ENCODE results near the gene IL20RA. TPM values are rescaled to one million over a fixed set of nuclear protein-coding genes. Genes with fewer than 3 reads are reported as not detected.
"Not testable (repeated sequence)": the region's sequence is repeated elsewhere in the genome, so short reads cannot be mapped to it uniquely, and the experiment has no call there.

The IL20RA gene
- not detected for polyA plus RNA-seq

DNA sequence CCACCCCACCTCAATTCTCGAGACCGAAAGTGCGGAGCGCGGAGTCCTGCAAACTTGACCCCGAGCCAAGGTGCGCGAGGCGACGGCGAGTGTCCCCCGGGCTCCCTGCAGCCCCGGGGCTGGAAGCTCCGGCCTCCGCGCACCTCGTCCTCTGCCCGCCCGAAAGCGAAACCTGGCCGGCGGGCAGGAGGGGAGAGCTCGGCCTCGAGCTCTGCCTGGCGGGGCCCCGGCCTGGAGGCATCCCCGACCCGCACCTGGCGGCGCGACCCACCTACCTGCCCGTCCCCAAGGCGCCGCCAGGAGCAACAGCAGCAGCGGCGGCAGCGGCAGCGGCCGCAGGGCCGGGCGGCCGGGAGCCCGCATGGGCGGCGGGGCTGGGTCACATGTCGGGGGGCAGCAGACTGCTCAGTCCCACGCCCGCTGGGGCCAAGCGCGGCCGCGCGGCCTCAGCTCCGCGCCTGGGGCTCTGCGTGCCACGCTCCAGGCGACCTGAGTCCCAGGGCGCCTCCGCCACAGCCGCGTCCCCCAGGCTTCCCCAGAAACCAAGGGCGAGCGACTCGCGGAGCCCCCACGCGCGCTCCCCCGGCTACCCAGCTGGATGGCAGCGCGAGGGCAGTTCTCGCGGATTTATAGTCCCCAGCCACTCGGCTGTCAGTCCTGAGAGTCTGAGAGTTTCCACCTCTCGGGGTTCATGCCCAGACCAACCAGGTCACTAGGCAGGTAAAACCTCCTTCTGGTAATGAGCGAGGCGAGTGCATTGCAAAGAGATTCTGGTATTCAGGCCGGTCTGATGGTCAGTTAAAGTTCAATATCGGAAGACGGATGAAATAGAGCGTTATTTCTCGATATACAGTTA is at the start of gene IL20RA:
Gene IL20RA, minus strand, starts transcription at position 600 of the 856 bp plus-strand sequence. Its CDS starts 237 bp downstream, at position 363.
- Mint-ChIP-seq H3K9me3 (peaks cover 0 to 3% (median 0%) of the 10 kb centered on the region in 6 donors), H3K27me3 (ENCODE audit: low read depth in 3 of 3) (peaks cover 40 to 60% (median 46%) of the 10 kb centered on the region in 3 donors), H3K27ac (no peak within 1 kb of the TSS), H3K36me3 (no peaks in the 10 kb centered on the region), H3K4me1 (peaks cover 6 to 12% of the 10 kb centered on the region in 2 donors), H3K4me3 (peak within 1 kb of the TSS; percentile 75 to 91 (median 79))
- DNase-seq: peak; percentile 24 to 32 (median 24)

DNA sequence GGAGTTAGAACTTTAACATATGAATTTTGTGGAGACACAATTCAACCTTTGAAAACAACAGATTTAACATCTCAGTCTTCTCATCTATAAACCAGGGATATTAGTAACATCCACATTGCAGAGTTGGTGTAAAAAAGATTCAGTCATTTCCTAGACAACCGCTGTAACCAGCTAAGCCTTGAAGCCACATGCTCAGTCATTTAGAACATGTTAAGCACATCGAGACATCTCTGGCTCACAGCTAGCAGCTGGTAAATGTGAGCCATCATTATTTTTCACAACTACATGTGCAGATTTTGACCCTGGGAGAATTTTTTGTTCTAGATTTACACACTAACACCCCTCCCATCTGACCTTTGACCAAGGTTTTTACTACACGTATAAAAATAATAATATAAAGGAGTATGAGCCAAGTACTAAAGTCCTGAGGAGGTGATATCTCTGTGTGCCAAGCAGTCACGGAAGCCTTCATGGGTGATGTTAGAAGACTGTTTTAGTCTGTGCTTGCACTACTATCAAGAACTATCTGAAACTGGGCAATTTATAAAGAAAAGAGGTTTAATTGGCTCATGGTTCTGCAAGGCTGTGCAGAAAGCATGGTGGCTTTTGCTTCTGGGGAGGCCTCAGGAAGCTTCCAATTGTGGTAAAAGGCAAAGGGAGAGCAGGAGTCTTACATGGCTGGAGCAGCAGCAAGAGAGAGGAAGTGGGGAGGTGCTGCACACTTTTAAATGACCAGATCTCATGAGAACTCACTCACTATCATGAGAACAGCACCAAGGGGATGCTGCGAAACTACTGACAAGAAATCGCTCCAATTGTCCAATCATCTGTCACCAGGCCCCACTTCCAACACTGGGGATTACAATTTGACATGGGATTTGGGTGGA is 48.7 kb upstream of the IL20RA start:
- Mint-ChIP-seq H3K27me3 (ENCODE audit: low read depth in 3 of 3) (no peaks in the 10 kb centered on the region), H3K36me3 (no peaks in the 10 kb centered on the region), H3K4me1 (peaks cover 25 to 29% of the 10 kb centered on the region in 2 donors), H3K27ac (no peak overlapping the region), H3K4me3 (no peak overlapping the region), H3K9me3 (no peaks in the 10 kb centered on the region)
- DNase-seq: no peak

- H3K27me3 Mint-ChIP-seq (ENCODE audit: low read depth in 3 of 3): no peaks in the 10 kb centered on the region
- no peaks in the 10 kb centered on the region for H3K36me3 Mint-ChIP-seq
- no peak for DNase-seq
- no peaks in the 10 kb centered on the region for H3K9me3 Mint-ChIP-seq
- H3K4me3 Mint-ChIP-seq: no peak overlapping the region
- peaks cover 25 to 29% of the 10 kb centered on the region in 2 donors for H3K4me1 Mint-ChIP-seq
- peak overlapping the region in 1 of 6 donors; percentile 18 for H3K27ac Mint-ChIP-seq
Measured at GRCh38 chr6:137092018-137092417, 47.3 kb upstream of the IL20RA start.

DNA sequence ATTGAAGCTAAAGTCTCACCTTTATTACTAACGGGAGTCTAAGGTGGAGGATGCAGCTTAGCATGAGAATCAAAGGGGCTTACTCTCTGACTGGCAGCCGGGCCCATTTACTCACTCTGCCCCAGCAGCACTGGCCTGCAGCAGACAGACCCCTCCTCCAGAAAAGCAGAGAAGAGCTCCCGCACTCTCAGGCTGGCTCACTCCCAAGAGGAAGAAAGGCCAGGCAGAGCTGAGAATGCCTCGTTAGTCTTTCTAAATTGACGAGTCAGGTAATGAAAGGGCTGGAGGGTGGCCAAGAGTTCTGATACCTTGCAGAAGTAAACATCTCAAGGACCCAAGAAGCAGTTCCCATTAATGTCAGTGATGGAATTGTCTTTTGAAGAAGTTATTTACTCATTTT is 44.5 kb upstream of the IL20RA start:
- no peak for DNase-seq
- Mint-ChIP-seq H3K27ac (no peak overlapping the region), H3K27me3 (ENCODE audit: low read depth in 3 of 3) (no peaks in the 10 kb centered on the region), H3K4me3 (no peak overlapping the region), H3K36me3 (no peaks in the 10 kb centered on the region), H3K4me1 (peaks cover 2 to 7% of the 10 kb centered on the region in 2 donors), H3K9me3 (no peaks in the 10 kb centered on the region)

- no peak overlapping the region for H3K27ac Mint-ChIP-seq
- H3K4me3 Mint-ChIP-seq: no peak overlapping the region
- no peaks in the 10 kb centered on the region for H3K4me1 Mint-ChIP-seq
- no peaks in the 10 kb centered on the region for H3K27me3 Mint-ChIP-seq (ENCODE audit: low read depth in 3 of 3)
- no peak for DNase-seq
- no peaks in the 10 kb centered on the region for H3K36me3 Mint-ChIP-seq
- no peaks in the 10 kb centered on the region for H3K9me3 Mint-ChIP-seq
Measured at GRCh38 chr6:137087902-137088301, 43.1 kb upstream of the IL20RA start.

DNA sequence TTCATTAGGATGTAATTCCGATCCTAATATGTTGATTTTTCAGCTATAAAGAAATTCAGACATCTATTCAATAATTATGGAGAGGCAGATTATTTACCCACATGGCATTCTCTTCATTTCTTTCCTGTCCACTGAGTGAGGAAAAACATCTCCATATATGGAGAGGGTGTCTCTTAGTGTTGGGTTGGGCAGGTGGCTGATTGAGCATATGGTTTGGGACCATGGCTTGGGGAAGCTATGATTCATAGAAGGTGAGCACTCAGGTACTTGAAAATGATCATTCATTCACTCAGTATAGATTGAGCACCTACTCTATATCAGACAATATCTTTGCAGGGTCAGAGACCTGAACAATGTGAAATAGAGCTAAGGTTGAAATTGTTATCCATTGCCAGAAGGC is 41.3 kb upstream of the IL20RA start:
- DNase-seq: no peak
- Mint-ChIP-seq H3K27ac (no peak overlapping the region), H3K36me3 (no peaks in the 10 kb centered on the region), H3K9me3 (no peaks in the 10 kb centered on the region), H3K4me1 (no peaks in the 10 kb centered on the region), H3K27me3 (ENCODE audit: low read depth in 3 of 3) (no peaks in the 10 kb centered on the region), H3K4me3 (no peak overlapping the region)

GRCh38 chr6:137084865-137085617 is 40.3 kb upstream of the IL20RA start:
- Mint-ChIP-seq H3K4me3 (no peak overlapping the region), H3K4me1 (no peaks in the 10 kb centered on the region), H3K27me3 (ENCODE audit: low read depth in 3 of 3) (no peaks in the 10 kb centered on the region), H3K36me3 (no peaks in the 10 kb centered on the region), H3K27ac (no peak overlapping the region), H3K9me3 (no peaks in the 10 kb centered on the region)
- DNase-seq: no peak

GRCh38 chr6:137084090-137084489 is 39.3 kb upstream of the IL20RA start:
- H3K4me3 Mint-ChIP-seq: no peak overlapping the region
- H3K27me3 Mint-ChIP-seq (ENCODE audit: low read depth in 3 of 3): no peaks in the 10 kb centered on the region
- no peak overlapping the region for H3K27ac Mint-ChIP-seq
- no peak for DNase-seq
- H3K36me3 Mint-ChIP-seq: no peaks in the 10 kb centered on the region
- H3K9me3 Mint-ChIP-seq: no peaks in the 10 kb centered on the region
- H3K4me1 Mint-ChIP-seq: no peaks in the 10 kb centered on the region

DNA sequence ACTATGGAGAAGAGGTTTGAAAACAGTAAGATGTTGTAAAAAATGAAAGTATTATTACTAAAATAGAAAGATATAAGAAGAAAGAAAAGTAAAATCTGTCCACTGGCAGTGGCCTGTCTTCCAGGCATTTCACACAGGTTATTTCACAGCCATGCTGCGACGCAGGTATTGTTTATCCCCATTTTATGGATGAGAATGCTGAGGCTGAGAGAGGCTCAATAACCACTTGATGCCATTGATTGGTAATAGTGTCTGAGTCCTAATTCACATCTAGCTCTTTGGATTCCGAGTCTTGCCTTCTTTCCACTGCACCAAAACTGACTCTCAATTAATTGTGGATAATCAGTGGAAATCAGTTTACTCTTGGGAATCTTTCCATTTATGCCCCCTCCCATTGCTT is 37.2 kb upstream of the IL20RA start:
- peaks cover 0 to 3% (median 1%) of the 10 kb centered on the region in 3 donors for H3K27me3 Mint-ChIP-seq (ENCODE audit: low read depth in 3 of 3)
- no peak overlapping the region for H3K27ac Mint-ChIP-seq
- H3K36me3 Mint-ChIP-seq: no peaks in the 10 kb centered on the region
- no peak overlapping the region for H3K4me3 Mint-ChIP-seq
- DNase-seq: no peak
- H3K9me3 Mint-ChIP-seq: no peaks in the 10 kb centered on the region
- H3K4me1 Mint-ChIP-seq: no peaks in the 10 kb centered on the region

DNA sequence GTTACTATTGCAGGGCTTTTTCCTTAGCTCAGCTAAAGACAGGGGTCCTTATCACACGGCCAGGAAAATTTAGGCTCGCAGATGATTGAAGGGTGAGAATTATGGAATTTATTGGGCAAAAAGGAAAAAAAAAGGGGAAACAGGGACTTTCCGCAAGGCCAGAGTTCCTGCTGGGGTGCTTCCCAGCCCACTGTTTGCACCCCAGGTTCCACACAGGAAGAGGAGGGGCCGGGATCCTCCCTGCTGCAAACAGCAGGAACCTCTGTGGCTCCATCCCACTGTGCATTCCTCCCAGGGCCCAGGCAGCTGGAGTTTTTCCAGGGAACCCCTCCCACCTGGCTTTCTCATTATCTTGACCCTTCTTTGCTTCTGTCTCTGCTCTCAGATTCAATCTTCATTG is 35.9 kb upstream of the IL20RA start:
- Mint-ChIP-seq H3K27me3 (ENCODE audit: low read depth in 3 of 3) (peaks cover 1 to 3% (median 2%) of the 10 kb centered on the region in 3 donors), H3K36me3 (no peaks in the 10 kb centered on the region), H3K4me1 (no peaks in the 10 kb centered on the region), H3K27ac (no peak overlapping the region), H3K4me3 (no peak overlapping the region), H3K9me3 (no peaks in the 10 kb centered on the region)
- no peak for DNase-seq

GRCh38 chr6:137076277-137077068 is 31.7 kb upstream of the IL20RA start:
- Mint-ChIP-seq H3K27ac (no peak overlapping the region), H3K4me3 (no peak overlapping the region), H3K4me1 (no peaks in the 10 kb centered on the region), H3K36me3 (no peaks in the 10 kb centered on the region), H3K27me3 (ENCODE audit: low read depth in 3 of 3) (peaks cover 6 to 21% (median 13%) of the 10 kb centered on the region in 3 donors), H3K9me3 (peaks cover 0 to 8% (median 1%) of the 10 kb centered on the region in 6 donors)
- peak; percentile 43 to 61 (median 57) for DNase-seq

DNA sequence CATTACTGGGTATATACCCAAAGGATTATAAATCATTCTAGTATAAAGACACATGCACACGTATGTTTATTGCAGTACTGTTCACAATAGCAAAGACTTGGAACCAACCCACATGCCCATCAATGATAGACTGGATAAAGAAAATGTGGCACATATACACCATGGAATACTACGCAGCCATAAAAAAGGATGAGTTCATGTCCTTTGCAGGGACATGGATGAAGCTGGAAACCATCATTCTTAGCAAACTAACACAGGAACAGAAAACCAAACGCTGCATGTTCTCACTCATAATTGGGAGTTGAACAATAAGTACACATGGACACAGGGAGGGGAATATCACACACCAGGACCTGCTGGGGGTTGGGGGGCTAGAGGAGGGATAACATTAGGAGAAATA is 31.0 kb upstream of the IL20RA start:
- not testable (repeated sequence) for H3K4me1 Mint-ChIP-seq, DNase-seq, H3K4me3 Mint-ChIP-seq, H3K36me3 Mint-ChIP-seq, H3K27ac Mint-ChIP-seq
- Mint-ChIP-seq H3K9me3 (peaks cover 0 to 10% (median 3%) of the 10 kb centered on the region in 6 donors), H3K27me3 (ENCODE audit: low read depth in 3 of 3) (peaks cover 9 to 23% (median 13%) of the 10 kb centered on the region in 3 donors)

DNA sequence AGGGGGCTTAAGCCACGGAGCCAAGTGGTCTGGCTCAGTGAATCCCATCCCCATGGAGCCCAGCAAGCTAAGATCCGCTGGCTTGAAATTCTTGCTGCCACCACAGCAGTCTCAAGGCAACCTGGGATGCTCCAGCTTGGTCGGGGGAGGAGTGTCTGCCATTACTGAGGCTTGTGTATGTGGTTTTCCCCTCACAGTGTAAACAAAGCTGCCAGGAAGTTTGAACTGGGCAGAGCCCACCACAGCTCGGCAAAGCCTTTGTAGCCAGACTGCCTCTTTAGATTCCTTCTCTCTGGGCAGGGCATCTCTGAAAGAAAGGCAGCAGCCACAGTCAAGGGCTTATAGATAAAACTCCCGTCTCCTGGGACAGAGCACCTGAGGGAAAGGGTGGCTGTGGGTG is 25.5 kb upstream of the IL20RA start:
- H3K4me3 Mint-ChIP-seq: peak overlapping the region in 2 of 5 donors; percentile 26 to 36

More for the DNA sequence above, 25.5 kb upstream of the IL20RA start:
- DNase-seq: peak in 1 of 3 donors; percentile 11
- no peaks in the 10 kb centered on the region for H3K36me3 Mint-ChIP-seq
- no peak overlapping the region for H3K27ac Mint-ChIP-seq
- H3K9me3 Mint-ChIP-seq: peaks cover 0 to 10% (median 4%) of the 10 kb centered on the region in 6 donors
- H3K27me3 Mint-ChIP-seq (ENCODE audit: low read depth in 3 of 3): peaks cover 12 to 33% (median 15%) of the 10 kb centered on the region in 3 donors
- H3K4me1 Mint-ChIP-seq: peaks cover 5 to 7% of the 10 kb centered on the region in 2 donors
